ENCODE measurements around the gene CA6. TPM values are rescaled to one million over a fixed set of nuclear protein-coding genes. Genes with fewer than 3 reads are reported as not detected.
"Not testable (repeated sequence)": the region's sequence is repeated elsewhere in the genome, so short reads cannot be mapped to it uniquely, and the experiment has no call there.

CA6 gene
- polyA plus RNA-seq (ENCODE audit: insufficient read length in 4 of 4) = under 1 TPM in 3 of 4 donors, not detected in 1; 0.06 to 0.26 (median 0.16) TPM

DNA sequence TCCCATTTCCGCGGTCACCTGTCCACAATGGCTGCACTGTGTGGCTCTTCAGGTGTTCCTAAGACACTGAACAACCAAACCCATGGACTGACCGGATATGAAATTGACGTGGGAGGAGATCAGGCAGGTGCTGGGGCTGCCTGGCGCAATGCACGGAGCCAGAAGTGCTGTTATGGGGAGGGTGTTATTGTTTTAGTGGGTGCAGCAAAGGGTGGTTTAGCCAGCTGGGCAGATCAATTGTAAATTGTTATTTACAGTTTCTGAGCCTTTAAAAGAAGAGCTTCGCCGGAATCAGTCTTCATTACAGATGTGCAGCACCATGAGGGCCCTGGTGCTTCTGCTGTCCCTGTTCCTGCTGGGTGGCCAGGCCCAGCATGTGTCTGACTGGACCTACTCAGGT, at the start of gene CA6:
Gene CA6 (plus strand): TSS at position 301 of the 400 bp plus-strand sequence. CDS start 19 bp downstream, at position 320.
- DNase-seq (ENCODE audit: low read depth in 4 of 4, low spot score in 2 of 4) = no peak

DNA sequence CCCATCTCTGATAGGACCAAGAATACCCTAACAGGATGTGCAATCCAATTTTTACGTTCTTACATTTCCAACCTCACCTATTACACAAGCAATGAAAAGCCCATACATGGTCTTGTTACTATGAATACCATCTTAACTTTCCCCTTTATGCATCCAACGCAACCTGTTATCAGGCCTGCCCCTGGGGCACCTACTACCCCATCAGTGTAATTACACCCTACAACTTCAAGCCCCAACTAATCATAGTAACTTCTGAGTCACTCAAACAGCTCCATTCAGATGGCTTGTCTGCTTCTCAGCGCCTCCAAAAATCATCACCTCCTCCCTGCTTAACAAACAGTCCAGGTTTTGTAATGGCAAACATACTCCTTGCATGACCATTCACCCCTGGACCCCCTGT, 48.9 kb upstream of the CA6 start:
- DNase-seq (ENCODE audit: low read depth in 4 of 4, low spot score in 2 of 4) = not testable (repeated sequence)

DNA sequence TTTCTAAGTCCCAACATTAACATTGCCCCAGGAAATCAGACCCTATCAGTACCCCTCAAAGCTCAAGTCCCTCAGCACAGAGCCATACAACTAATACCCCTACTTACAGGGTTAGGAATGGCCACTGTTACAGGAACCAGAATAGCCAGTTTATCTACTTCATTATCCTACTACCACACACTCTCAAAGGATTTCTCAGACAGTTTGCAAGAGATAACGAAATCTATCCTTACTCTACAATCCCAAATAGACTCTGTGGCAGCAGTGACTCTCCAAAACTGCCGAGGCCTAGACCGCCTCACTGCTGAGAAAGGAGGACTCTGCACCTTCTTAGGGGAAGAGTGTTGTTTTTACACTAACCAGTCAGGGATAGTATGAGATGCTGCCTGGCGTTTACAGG, 48.2 kb upstream of the CA6 start:
- not testable (repeated sequence) for DNase-seq (ENCODE audit: low read depth in 4 of 4, low spot score in 2 of 4)

GRCh38 chr1:8898418-8898817, 47.2 kb upstream of the CA6 start:
- DNase-seq (ENCODE audit: low read depth in 4 of 4, low spot score in 2 of 4) = not testable (repeated sequence)

DNA sequence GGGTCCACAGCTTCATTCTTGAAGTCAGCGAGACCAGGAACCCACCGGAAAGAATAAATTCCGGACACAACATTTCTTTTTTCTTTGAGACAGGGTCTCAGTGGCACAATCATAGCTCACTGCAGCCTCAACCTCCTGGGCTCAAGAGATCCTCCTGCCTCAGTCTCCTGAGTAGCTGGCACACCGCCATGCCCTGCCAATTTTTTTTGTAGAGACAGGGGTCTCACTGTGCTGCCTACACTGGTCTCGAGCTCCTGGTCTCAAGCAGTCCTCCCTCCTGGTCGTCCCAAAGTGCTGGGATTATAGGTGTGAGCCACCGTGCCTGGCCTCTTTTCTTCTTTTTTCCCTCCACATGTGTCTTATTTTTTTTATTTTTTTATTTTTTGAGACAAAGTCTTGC, 46.6 kb upstream of the CA6 start:
- no peak for DNase-seq (ENCODE audit: low read depth in 4 of 4, low spot score in 2 of 4)

DNA sequence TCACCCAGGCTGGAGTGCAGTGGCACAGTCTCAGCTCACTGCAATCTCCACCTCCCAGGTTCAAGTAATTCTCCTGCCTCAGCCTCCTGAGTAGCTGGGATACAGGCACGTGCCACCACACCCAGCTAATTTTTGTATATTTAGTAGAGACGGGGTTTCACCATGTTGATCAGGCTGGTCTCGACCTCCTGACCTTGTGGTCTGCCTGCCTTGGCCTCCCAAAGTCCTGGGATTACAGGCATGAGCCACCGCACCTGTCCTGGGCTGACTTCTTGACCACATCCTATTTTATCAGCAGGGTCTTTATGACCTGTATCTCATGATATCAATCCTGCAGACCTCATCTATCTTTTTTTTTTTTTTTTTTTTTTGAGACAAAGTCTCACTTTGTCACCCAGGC, 45.0 kb upstream of the CA6 start:
- DNase-seq (ENCODE audit: low read depth in 4 of 4, low spot score in 2 of 4) = not testable (repeated sequence)

DNA sequence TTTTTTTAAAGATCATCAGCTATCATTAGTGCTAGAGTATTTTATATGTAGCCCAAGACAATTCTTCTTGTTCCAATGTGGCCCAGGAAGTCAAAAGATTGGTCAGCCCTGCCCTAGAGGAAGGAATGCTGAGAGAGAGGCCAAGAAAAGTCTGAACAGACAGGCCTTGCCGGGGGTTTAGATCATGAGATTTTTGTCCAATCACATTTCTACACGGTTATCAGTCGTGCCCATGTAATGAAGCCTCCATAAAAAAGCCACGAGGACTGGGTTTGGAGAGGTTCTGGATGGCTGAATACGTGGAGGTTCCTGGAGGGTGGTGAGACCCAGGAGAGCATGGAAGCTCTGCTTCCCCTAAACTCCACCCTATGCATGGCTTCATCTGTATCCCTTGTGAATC, 42.9 kb upstream of the CA6 start:
- no peak for DNase-seq (ENCODE audit: low read depth in 4 of 4, low spot score in 2 of 4)

DNA sequence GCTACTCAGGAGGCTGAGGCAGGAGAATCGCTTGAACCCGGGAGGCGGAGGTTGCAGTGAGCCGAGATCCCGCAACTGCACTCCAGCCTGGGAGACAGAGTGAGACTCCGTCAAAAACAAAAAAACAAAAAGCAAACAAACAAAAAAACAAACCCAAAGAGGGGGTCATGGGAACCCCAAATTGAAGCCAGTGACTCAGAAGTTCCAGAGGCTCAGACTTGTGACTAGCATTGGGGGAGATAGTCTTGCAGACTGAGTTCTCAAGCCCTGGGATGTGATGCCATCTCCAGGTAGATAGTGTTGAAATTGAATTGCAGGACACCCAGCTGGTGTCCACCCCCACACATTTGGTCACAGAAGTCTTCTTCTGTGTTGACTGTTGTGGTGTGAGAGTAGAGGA, 42.3 kb upstream of the CA6 start:
- DNase-seq (ENCODE audit: low read depth in 4 of 4, low spot score in 2 of 4) = no peak

DNA sequence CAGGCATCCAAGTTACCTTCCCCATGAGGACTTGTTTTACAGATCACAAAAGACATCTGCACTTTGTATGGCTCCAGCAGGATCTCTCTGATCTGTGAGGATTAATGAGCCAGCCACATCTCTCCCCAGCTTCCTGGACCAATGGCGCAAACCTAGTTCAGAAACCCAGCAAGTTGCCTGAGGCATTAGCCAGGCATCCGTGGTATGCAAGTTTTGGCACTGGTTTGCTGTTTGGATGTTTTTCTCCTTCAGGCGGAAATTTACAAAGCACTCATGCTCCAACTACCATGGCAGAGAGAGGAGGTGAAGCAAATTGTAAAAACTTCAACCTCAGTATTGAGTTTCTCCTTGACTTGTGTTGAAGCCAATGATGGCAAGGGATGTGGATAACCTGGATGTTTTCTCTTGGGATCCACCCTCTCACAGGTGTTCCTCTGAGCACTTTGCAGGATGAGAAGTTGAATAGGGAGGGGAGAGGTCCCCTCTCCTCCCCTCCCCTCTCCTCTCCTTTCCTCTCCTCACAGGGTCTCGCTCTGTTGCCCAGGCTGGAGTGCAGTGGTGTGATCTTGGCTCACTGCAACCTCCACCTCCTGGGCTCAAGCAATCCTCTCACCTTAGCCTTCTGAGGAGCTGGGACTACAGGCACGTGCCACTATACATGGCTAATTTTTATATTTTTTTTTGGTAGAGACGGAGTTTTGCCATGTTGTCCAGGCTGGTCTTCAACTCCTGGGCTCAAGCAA, 41.6 kb upstream of the CA6 start:
- peak in 1 of 4 donors; percentile 59 for DNase-seq (ENCODE audit: low read depth in 4 of 4, low spot score in 2 of 4)

GRCh38 chr1:8905582-8906191, 40.0 kb upstream of the CA6 start:
- no peak for DNase-seq (ENCODE audit: low read depth in 4 of 4, low spot score in 2 of 4)

- DNase-seq (ENCODE audit: low read depth in 4 of 4, low spot score in 2 of 4) = no peak
Observed at GRCh38 chr1:8908388-8909151, 37.1 kb upstream of the CA6 start.

DNA sequence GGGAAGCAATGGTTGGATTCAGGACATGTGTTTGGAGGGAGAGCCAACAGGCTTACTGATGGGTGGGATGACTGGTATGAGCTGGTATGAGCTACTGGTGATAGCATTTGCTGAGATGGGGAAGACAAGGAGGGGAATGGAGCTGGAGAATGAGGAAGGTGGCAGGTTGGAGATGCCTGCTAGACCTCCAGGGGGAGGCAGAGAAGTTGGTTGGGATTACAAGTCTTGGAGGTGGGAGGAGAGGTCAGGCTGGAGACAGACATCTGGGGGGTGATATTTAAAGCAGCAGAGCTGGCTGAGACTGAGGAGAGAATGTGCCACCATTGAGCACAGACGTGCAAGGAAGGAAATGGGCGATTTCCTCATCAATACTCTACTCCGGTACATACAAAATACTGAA, 35.3 kb upstream of the CA6 start:
- DNase-seq (ENCODE audit: low read depth in 4 of 4, low spot score in 2 of 4) = no peak

DNA sequence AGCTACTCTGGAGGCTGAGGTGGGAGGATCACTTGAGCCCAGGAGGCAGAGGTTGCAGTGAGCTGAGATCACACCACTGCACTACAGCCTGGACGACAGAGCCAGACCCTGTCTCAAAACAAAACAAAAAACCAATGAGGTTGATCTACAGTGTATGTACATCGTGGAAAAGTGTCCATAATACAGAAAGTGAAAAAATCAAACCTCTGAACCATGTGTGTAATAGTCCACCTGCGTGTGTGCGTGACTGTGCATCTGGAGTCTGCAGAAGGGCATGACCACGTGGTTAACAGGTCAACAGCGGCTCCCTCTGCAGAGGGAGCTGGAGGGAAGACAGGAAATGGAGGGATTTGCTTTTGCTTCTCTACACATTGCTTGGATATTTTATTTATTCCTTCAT, 34.8 kb upstream of the CA6 start:
- no peak for DNase-seq (ENCODE audit: low read depth in 4 of 4, low spot score in 2 of 4)

GRCh38 chr1:8911416-8912309, 34.0 kb upstream of the CA6 start:
- DNase-seq (ENCODE audit: low read depth in 4 of 4, low spot score in 2 of 4) = no peak

DNA sequence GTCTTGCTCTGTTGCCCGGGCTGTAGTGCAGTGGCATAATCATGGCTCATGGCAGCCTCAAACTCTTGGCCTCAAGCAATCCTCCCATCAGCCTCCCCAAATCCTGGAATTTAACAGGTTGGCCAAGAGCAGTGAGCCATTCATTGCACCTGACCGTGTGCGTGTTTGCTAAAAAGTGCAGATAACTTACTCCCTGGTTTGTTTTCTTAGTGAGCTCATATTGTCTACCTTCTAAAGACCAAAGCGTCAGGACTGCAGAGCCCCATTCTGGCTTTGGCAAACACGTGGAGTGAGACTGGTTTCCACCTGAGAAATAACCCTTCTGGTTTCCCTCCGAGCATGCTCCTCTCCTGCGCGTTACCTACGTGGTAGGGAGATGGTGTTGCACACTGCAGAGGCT, 32.2 kb upstream of the CA6 start:
- DNase-seq (ENCODE audit: low read depth in 4 of 4, low spot score in 2 of 4) = no peak

- DNase-seq (ENCODE audit: low read depth in 4 of 4, low spot score in 2 of 4) = no peak
Observed at GRCh38 chr1:8914466-8914865, 31.2 kb upstream of the CA6 start.

DNA sequence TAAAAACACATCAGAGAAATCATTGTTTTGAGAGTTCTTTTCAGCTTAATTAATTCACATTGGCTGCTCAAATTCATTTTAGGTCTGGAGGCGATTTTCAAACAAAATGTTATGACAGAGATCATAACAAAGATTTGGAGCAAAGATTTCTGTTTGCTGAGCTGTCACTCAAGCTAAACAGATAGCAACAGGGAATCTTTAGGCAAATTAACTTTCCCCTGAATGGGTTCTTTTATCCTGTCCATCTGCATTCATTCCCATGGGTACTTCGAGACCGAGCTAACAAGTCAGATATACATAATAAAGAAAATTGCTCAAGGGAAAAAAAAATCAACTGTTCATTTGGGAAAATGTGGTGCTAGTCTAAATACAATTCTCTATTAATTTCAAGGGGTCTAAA, 30.2 kb upstream of the CA6 start:
- no peak for DNase-seq (ENCODE audit: low read depth in 4 of 4, low spot score in 2 of 4)

- DNase-seq (ENCODE audit: low read depth in 4 of 4, low spot score in 2 of 4) = not testable (repeated sequence)
Observed at GRCh38 chr1:8917536-8917935, 28.1 kb upstream of the CA6 start.

DNA sequence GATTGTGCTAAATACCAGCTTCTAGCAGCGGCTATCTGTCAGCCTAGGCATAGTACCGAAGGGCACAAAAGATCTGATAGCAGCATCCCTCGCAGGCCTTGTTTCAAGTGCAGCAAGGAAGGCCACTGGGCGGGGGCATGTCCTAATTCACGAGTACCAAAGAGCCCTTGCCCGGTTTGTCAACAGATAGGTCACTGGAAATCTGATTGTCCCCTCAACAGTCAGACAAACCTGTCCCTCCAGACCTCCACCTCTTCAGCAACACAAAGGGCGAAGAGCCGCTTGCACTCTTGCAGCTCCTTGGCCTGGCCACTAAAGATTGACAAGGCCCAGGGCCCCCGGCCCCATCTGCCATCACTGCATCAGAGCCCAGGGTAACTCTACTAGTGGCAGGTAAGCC, 22.7 kb upstream of the CA6 start:
- DNase-seq (ENCODE audit: low read depth in 4 of 4, low spot score in 2 of 4) = no peak

DNA sequence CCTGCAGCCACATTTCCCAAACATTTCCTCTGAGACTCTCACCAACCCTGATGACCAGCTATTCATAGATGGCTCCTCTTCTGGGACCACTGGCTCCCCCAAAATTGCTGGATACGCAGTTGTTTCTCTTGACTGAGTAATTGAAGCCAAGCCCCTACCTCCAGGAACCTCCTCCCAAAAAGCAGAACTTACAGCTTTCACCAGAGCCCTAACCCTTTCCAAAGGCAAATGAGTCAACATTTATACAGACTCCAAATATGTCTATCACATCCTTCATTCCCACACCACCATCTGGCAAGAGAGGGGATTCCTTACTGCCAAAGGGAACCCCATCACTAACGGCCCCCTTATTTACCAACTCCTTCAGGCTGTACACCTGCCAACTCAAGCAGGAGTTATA, 20.3 kb upstream of the CA6 start:
- DNase-seq (ENCODE audit: low read depth in 4 of 4, low spot score in 2 of 4) = no peak

- DNase-seq (ENCODE audit: low read depth in 4 of 4, low spot score in 2 of 4) = no peak
Observed at GRCh38 chr1:8925960-8926359, 19.7 kb upstream of the CA6 start.
